ENCODE data around the gene CELF2. TPM values are rescaled to one million over a fixed set of nuclear protein-coding genes. Genes with fewer than 3 reads are reported as not detected.

The CELF2 gene
- total RNA-seq, 1 donor from 2014 or later: 3.8 TPM

DNA sequence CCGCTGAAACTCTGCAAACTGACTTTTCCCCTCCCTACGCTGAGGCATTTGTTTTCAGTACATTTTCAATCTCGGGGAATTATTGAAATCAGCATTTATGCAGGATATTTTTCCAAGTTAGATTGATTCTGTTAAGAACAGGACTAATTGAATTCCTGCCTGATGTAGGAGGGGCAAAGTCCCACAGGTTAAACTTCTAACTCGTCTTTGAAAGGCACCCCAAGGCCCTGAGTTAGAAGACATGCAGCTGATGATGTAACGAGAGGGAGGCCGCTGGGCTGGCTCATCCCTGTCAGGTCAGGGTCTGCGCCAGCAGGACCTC lies 253.1 kb downstream of the CELF2 start:
- Mint-ChIP-seq H3K4me1 (ENCODE audit: low read depth) (peaks cover 11% of the 10 kb centered on the region), H3K27ac (no peak overlapping the region), H3K9me3 (ENCODE audit: low read depth) (no peaks in the 10 kb centered on the region), H3K27me3 (peaks cover 53% of the 10 kb centered on the region), H3K36me3 (ENCODE audit: insufficient read depth) (no peaks in the 10 kb centered on the region), H3K4me3 (ENCODE audit: low read depth) (no peak overlapping the region)
- DNase-seq (ENCODE audit: low spot score, unreplicated experiment): no peak
- no peak for TF ChIP-seq CTCF (IDR thresholded peaks at IDR 0.05; ENCODE audit: unreplicated experiment)

DNA sequence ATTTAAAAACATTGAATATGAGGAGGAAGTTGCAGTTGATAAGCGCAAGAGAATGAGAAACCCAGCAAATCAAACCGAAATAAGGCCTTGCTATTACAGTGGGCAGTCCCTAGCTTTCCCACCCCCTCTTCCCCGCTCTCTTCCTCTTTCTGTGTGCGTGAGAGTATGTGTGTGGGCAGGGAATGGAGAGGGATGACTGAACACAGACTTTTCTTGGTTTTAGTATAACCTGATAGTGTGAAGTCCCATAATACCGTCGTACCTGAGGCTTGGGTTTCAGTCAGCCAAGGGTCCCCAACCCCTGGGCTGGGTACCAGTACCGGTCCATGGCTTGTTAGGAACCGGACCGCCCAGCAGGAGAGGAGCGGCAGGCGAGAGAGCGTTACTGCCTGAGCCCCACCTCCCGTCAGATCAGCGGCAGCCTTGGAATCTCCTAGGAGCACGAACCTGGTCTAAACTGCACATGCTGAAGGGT lies 255.3 kb downstream of the CELF2 start:
- H3K4me3 Mint-ChIP-seq (ENCODE audit: low read depth): no peak overlapping the region
- TF ChIP-seq CTCF (IDR thresholded peaks at IDR 0.05; ENCODE audit: unreplicated experiment): no peak
- no peak overlapping the region for H3K27ac Mint-ChIP-seq
- H3K9me3 Mint-ChIP-seq (ENCODE audit: low read depth): no peaks in the 10 kb centered on the region
- no peak for DNase-seq (ENCODE audit: low spot score, unreplicated experiment)
- H3K4me1 Mint-ChIP-seq (ENCODE audit: low read depth): peaks cover 1% of the 10 kb centered on the region
- peaks cover 49% of the 10 kb centered on the region for H3K27me3 Mint-ChIP-seq
- H3K36me3 Mint-ChIP-seq (ENCODE audit: insufficient read depth): no peaks in the 10 kb centered on the region

GRCh38 chr10:11274452-11274851 lies 256.8 kb downstream of the CELF2 start:
- TF ChIP-seq CTCF (IDR thresholded peaks at IDR 0.05; ENCODE audit: unreplicated experiment): no peak
- no peak overlapping the region for H3K27ac Mint-ChIP-seq
- H3K9me3 Mint-ChIP-seq (ENCODE audit: low read depth): no peaks in the 10 kb centered on the region
- peaks cover 46% of the 10 kb centered on the region for H3K27me3 Mint-ChIP-seq
- H3K36me3 Mint-ChIP-seq (ENCODE audit: insufficient read depth): no peaks in the 10 kb centered on the region
- H3K4me3 Mint-ChIP-seq (ENCODE audit: low read depth): no peak overlapping the region
- H3K4me1 Mint-ChIP-seq (ENCODE audit: low read depth): peaks cover 1% of the 10 kb centered on the region
- DNase-seq (ENCODE audit: low spot score, unreplicated experiment): no peak

GRCh38 chr10:11275651-11276050 lies 258.0 kb downstream of the CELF2 start:
- no peaks in the 10 kb centered on the region for H3K9me3 Mint-ChIP-seq (ENCODE audit: low read depth)

GRCh38 chr10:11276449-11276990 lies 258.8 kb downstream of the CELF2 start:
- H3K36me3 Mint-ChIP-seq (ENCODE audit: insufficient read depth): no peaks in the 10 kb centered on the region
- no peak for DNase-seq (ENCODE audit: low spot score, unreplicated experiment)
- no peak overlapping the region for H3K4me3 Mint-ChIP-seq (ENCODE audit: low read depth)
- no peak overlapping the region for H3K27ac Mint-ChIP-seq
- H3K9me3 Mint-ChIP-seq (ENCODE audit: low read depth): no peaks in the 10 kb centered on the region
- H3K4me1 Mint-ChIP-seq (ENCODE audit: low read depth): no peaks in the 10 kb centered on the region
- no peak for TF ChIP-seq CTCF (IDR thresholded peaks at IDR 0.05; ENCODE audit: unreplicated experiment)
- H3K27me3 Mint-ChIP-seq: peaks cover 28% of the 10 kb centered on the region

More at GRCh38 chr10:11275651-11276050, 258.0 kb downstream of the CELF2 start:
- Mint-ChIP-seq H3K4me1 (ENCODE audit: low read depth) (no peaks in the 10 kb centered on the region), H3K27ac (no peak overlapping the region), H3K4me3 (ENCODE audit: low read depth) (no peak overlapping the region), H3K36me3 (ENCODE audit: insufficient read depth) (no peaks in the 10 kb centered on the region), H3K27me3 (peaks cover 35% of the 10 kb centered on the region)
- no peak for TF ChIP-seq CTCF (IDR thresholded peaks at IDR 0.05; ENCODE audit: unreplicated experiment)
- DNase-seq (ENCODE audit: low spot score, unreplicated experiment): no peak
